Neural crest cell (in vitro differentiated cells): ENCODE data around the gene FGFR3. TPM values are rescaled to one million over a fixed set of nuclear protein-coding genes. Genes with fewer than 3 reads are reported as not detected.
A peak's percentile ranks its signal among the peaks of the same experiment; 100 is the strongest.

Source experiments
- DNase-seq: peaks from one replicate; pipeline ENCODE4 v3.0.0; 2021; ENCODE audit warnings: low read depth, mixed read lengths, low spot score
- H3K27ac Mint-ChIP-seq: one replicate; pipeline ENCODE4 v1.8.0; 2021; ENCODE audit warnings: mild to moderate bottlenecking, mixed read lengths; ENCODE audit not compliant: unreplicated experiment
- H3K27me3 Mint-ChIP-seq: 2 replicates; pipeline ENCODE4 v1.8.0; 2021; ENCODE audit warnings: low read depth, mild to moderate bottlenecking, mixed read lengths
- H3K36me3 Mint-ChIP-seq: 2 replicates; pipeline ENCODE4 v1.8.0; 2021; ENCODE audit warnings: low read depth, mild to moderate bottlenecking, mixed read lengths
- H3K4me1 Mint-ChIP-seq: 2 replicates; pipeline ENCODE4 v1.8.0; 2021; ENCODE audit warnings: mixed read lengths
- H3K4me3 Mint-ChIP-seq: one replicate; pipeline ENCODE4 v1.8.0; 2021; ENCODE audit warnings: mild to moderate bottlenecking, mixed read lengths
- H3K9me3 Mint-ChIP-seq: 2 replicates; pipeline ENCODE4 v1.8.0; 2021; ENCODE audit warnings: mixed read lengths
- total RNA-seq: library from RNA; stranded (reverse); gene quantifications from 2 replicates; pipeline ENCODE4 v1.2.1, GENCODE V29; 2021
- TF ChIP-seq, protein P1 (sequence below): fragments of 200-600 bp; sonication (generic); conservative IDR thresholded peaks from 2 replicates; pipeline ENCODE4 v1.5.0; 2021; ENCODE audit warnings: antibody characterized with exemption, mild to moderate bottlenecking

FGFR3 gene
- total RNA-seq, 1 donor from 2014 or later, result 48.1 TPM

DNA sequence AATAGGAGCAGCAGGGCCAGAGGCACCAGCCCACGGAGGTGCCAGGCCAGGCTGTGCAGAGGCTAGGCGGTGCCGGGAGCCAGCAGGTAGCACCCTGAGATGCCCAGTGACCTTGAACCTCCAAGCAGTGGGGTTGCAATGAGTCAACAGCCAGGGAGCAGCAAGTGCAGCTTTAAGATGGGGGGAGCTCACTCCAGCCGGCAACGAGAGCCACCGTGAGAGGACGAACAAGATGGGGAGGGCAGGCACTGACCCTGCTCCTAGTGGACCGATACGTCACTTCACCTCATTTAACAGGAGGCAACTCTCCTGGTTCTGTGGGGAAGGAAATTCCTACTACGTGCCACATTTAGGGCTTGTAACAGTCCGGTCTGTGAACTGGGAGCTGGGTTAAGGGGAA is 58.1 kb downstream of the FGFR3 start:
- TF ChIP-seq, protein P1, sequence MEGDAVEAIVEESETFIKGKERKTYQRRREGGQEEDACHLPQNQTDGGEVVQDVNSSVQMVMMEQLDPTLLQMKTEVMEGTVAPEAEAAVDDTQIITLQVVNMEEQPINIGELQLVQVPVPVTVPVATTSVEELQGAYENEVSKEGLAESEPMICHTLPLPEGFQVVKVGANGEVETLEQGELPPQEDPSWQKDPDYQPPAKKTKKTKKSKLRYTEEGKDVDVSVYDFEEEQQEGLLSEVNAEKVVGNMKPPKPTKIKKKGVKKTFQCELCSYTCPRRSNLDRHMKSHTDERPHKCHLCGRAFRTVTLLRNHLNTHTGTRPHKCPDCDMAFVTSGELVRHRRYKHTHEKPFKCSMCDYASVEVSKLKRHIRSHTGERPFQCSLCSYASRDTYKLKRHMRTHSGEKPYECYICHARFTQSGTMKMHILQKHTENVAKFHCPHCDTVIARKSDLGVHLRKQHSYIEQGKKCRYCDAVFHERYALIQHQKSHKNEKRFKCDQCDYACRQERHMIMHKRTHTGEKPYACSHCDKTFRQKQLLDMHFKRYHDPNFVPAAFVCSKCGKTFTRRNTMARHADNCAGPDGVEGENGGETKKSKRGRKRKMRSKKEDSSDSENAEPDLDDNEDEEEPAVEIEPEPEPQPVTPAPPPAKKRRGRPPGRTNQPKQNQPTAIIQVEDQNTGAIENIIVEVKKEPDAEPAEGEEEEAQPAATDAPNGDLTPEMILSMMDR, result no peak
- Mint-ChIP-seq H3K4me1 (peaks cover 36% of the 10 kb centered on the region), H3K27me3 (no peaks in the 10 kb centered on the region), H3K36me3 (peaks cover 5% of the 10 kb centered on the region), H3K27ac (no peak overlapping the region), H3K4me3 (peak overlapping the region; percentile 18), H3K9me3 (no peaks in the 10 kb centered on the region)
- no peak for DNase-seq

- Mint-ChIP-seq H3K9me3 (no peaks in the 10 kb centered on the region), H3K27ac (no peak overlapping the region), H3K4me1 (peaks cover 36% of the 10 kb centered on the region), H3K36me3 (peaks cover 5% of the 10 kb centered on the region), H3K27me3 (no peaks in the 10 kb centered on the region), H3K4me3 (peak overlapping the region; percentile 89)
- TF ChIP-seq, protein P1, result no peak
- DNase-seq, result no peak
Measured at GRCh38 chr4:1851575-1852410, 58.7 kb downstream of the FGFR3 start.

DNA sequence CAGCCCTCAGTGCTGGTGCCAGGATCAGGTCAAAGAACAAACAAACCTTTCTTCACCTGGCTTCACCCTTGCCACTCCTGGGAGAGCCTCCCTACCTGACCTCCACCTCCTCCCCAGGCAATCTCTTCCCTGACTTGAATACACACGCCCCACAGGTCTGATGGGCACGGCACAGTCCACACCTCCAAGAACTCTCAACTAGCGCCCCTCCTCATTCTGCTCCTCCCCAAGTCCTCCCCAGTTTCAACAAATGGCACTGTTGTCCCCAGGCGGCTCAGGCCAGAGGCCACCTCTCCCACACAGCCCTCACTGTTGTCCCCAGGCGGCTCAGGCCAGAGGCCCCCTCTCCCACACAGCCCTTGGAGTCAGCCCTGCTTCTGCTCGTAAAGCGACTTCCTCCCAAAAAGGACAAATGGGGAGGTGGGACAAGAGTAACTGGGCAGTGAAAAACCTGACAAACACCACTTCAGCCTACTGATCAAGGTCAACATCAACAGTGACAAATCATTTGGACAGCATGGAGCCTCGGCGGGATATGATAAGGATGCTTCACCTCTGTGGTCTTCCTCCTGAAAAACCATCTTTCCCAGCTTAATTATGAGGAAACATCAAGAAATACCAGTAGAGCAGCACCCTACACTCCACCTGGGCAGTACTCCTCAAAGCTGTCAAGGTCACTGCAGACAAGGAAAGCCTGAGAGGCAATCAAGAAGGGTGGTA is 60.0 kb downstream of the FGFR3 start:
- Mint-ChIP-seq H3K4me3 (peak overlapping the region; percentile 89), H3K4me1 (peaks cover 45% of the 10 kb centered on the region), H3K9me3 (no peaks in the 10 kb centered on the region), H3K27me3 (no peaks in the 10 kb centered on the region), H3K36me3 (peaks cover 2% of the 10 kb centered on the region), H3K27ac (peak overlapping the region; percentile 31)
- DNase-seq, result no peak
- TF ChIP-seq, protein P1, result no peak

- Mint-ChIP-seq H3K4me1 (peaks cover 45% of the 10 kb centered on the region), H3K4me3 (peak overlapping the region; percentile 90), H3K36me3 (peaks cover 2% of the 10 kb centered on the region), H3K27me3 (peaks cover 2% of the 10 kb centered on the region), H3K9me3 (no peaks in the 10 kb centered on the region), H3K27ac (no peak overlapping the region)
- no peak for DNase-seq
- TF ChIP-seq, protein P1, result no peak
Measured at GRCh38 chr4:1854752-1855151, 61.7 kb downstream of the FGFR3 start.

DNA sequence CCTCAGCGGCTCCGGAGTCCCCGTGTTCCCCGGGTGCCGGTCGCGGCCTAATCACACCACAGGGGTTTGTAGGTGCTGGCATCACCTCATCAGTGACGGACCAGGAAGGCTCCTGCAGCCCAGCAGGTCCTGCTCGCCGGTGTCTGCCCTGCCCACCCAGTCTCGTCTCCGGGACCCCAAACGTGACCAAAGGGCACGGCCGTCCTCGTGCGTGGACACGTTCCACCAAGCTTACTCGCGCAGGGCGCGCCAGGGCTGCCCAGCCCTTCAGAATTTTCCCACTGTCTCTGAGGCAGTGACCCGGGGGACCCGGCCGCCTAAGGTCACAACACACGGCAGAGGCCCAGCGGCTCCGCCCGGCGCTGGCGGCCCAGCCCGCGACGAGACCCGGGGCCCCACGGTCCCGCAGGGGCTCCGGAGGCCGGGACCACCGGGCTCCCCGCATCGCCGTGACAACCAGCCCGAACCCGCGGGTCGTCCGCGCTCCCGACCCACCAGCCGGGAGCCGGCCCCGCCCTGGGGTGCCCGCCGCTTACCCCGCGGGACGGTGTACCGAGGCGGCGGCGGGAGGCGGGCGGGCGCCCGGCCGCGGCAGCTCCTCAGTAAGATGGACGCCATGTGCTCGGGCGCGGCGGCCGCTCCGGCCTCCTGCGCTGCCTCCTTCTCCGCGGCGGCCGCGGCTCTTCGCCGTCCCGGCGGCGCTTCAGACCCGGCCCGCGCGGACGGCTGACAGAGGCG is 62.4 kb downstream of the FGFR3 start:
- Mint-ChIP-seq H3K27ac (no peak overlapping the region), H3K9me3 (no peaks in the 10 kb centered on the region), H3K27me3 (peaks cover 2% of the 10 kb centered on the region), H3K4me1 (peaks cover 42% of the 10 kb centered on the region), H3K4me3 (peak overlapping the region; percentile 90), H3K36me3 (peaks cover 2% of the 10 kb centered on the region)
- no peak for DNase-seq
- TF ChIP-seq, protein P1, result no peak
